ENCODE measurements around the gene TADA2B.

GRCh38 chr4:7096236-7096635 lies 53.1 kb downstream of the TADA2B start:
- no peak for TF ChIP-seq CTCF (conservative IDR thresholded peaks at IDR 0.05; ENCODE audit: low read depth, low read length)
- TF ChIP-seq BHLHE40 (IDR thresholded peaks at IDR 0.05; ENCODE audit: low read depth, low read length) = no peak
- no peak for TF ChIP-seq FOS (IDR thresholded peaks at IDR 0.05; ENCODE audit: low read depth, low read length)
- no peak for TF ChIP-seq MAZ (IDR thresholded peaks at IDR 0.05; ENCODE audit: borderline replicate concordance, low read depth, low read length)

Measured in IMR-90 (cell line).